B cell (primary cell): ENCODE measurements around the gene DENND4C. TPM values are rescaled to one million over a fixed set of nuclear protein-coding genes. Genes with fewer than 3 reads are reported as not detected.

Experiments
- ATAC-seq: fragments of 200-7000 bp; cut with Tn5 transposase; one replicate; pipeline ENCODE4 v1.10.0; 2021; ENCODE audit warnings: low read depth, mild to moderate bottlenecking, moderate number of reproducible peaks, moderate library complexity
- CTCF ChIA-PET: fragments of 350-600 bp; sonication (Branson Sonifier 250); formaldehyde crosslinking; loops from one replicate; lab custom pipeline; 2021; ENCODE audit warnings: antibody characterized with exemption, inconsistent platforms; lab: Charles Lee
- POLR2A ChIA-PET: fragments of 350-600 bp; sonication (Branson Sonifier 250); formaldehyde crosslinking; loops from one replicate; lab custom pipeline; 2021; ENCODE audit warnings: antibody characterized with exemption; lab: Charles Lee
- DNase-seq: peaks from one replicate; pipeline ENCODE4 v3.0.0; 2013
- H2AFZ ChIP-seq: 2 replicates; pipeline ENCODE4 v1.6.1; 2012; ENCODE audit warnings: mild to moderate bottlenecking, low read depth, low read length; ENCODE audit not compliant: insufficient read depth, poor library complexity, severe bottlenecking
- H3K27ac ChIP-seq, 2 donors: 1 replicate in 1 of 2; 2 replicates in 1 of 2; pipeline ENCODE4 v1.5.1; 2012 to 2013; ENCODE audit warnings: low read length in 2 of 2, mild to moderate bottlenecking in 2 of 2, moderate library complexity in 1 of 2
- H3K27me3 ChIP-seq, 4 experiments: fragments of 200-600 bp in 1 of 4; sonication (generic) in 1 of 4; replicated peaks in 1 of 4; 1 replicate in 2 of 4; 2 replicates in 2 of 4; pipeline versions ENCODE4 v1.6.1 to v1.7.0; 2013 to 2016; ENCODE audit warnings: low read length in 3 of 4, mild to moderate bottlenecking in 2 of 4, mixed read lengths in 1 of 4, moderate library complexity in 1 of 4; ENCODE audit not compliant: insufficient read depth in 4 of 4, control insufficient read depth in 3 of 4; ENCODE audit errors: control extremely low read depth in 1 of 4
- H3K36me3 ChIP-seq, 2 experiments: replicated peaks in 1 of 2; 1 replicate in 1 of 2; 2 replicates in 1 of 2; pipeline versions ENCODE4 v1.6.1 to v1.7.1; 2013; ENCODE audit warnings: low read length in 1 of 2; ENCODE audit not compliant: insufficient read depth in 2 of 2, control insufficient read depth in 1 of 2; ENCODE audit errors: control extremely low read depth in 1 of 2, extremely low read depth in 1 of 2
- H3K4me1 ChIP-seq, 2 donors: fragments of 200-600 bp in 1 of 2; sonication (generic) in 1 of 2; 1 replicate in 1 of 2; 2 replicates in 1 of 2; pipeline versions ENCODE4 v1.5.1 to v1.6.1; 2013 to 2017; ENCODE audit warnings: low read length in 2 of 2; ENCODE audit not compliant: control insufficient read depth in 2 of 2, insufficient read depth in 2 of 2
- H3K4me2 ChIP-seq: replicated peaks from 2 replicates; pipeline ENCODE3; 2012; ENCODE audit warnings: mild to moderate bottlenecking, low read depth, low read length; ENCODE audit not compliant: poor library complexity, severe bottlenecking
- H3K4me3 ChIP-seq, 5 experiments: fragments of 200-600 bp in 1 of 5; sonication (generic) in 1 of 5; 1 replicate in 3 of 5; 2 replicates in 2 of 5; pipeline versions ENCODE4 v1.5.1 to v1.7.0; 2011 to 2016; ENCODE audit warnings: low read length in 4 of 5, mild to moderate bottlenecking in 4 of 5, low read depth in 2 of 5, control low read depth in 1 of 5, moderate library complexity in 1 of 5; ENCODE audit not compliant: insufficient read depth in 1 of 5; ENCODE audit errors: control extremely low read depth in 1 of 5, extremely low read depth in 1 of 5
- H3K79me2 ChIP-seq: fragments of 200-600 bp; sonication (generic); one replicate; pipeline ENCODE4 v1.6.0; 2016; ENCODE audit warnings: low read length; ENCODE audit not compliant: control insufficient read depth, insufficient read depth
- H3K9ac ChIP-seq: fragments of 200-600 bp; sonication (generic); 2 replicates; pipeline ENCODE4 v1.6.1; 2017; ENCODE audit warnings: mild to moderate bottlenecking, low read length, moderate library complexity
- H3K9me3 ChIP-seq, 3 donors: one replicate each; pipeline versions ENCODE4 v1.6.1 to v1.7.1; 2013; ENCODE audit warnings: low read length in 2 of 3; ENCODE audit not compliant: control insufficient read depth in 2 of 3, insufficient read depth in 1 of 3; ENCODE audit errors: control extremely low read depth in 1 of 3
- H4K20me1 ChIP-seq: 2 replicates; pipeline ENCODE4 v1.6.0; 2012; ENCODE audit warnings: mild to moderate bottlenecking, low read length; ENCODE audit not compliant: insufficient read depth, control insufficient read depth, poor library complexity, severe bottlenecking
- H3K27ac Mint-ChIP-seq: one replicate; pipeline ENCODE4 v1.8.0; 2021; ENCODE audit warnings: mixed read lengths
- H3K27me3 Mint-ChIP-seq: one replicate; pipeline ENCODE4 v1.8.0; 2021; ENCODE audit warnings: mixed read lengths
- H3K4me1 Mint-ChIP-seq: one replicate; pipeline ENCODE4 v1.8.0; 2021; ENCODE audit warnings: mixed read lengths
- H3K4me3 Mint-ChIP-seq: one replicate; pipeline ENCODE4 v1.8.0; 2021; ENCODE audit warnings: mixed read lengths
- H3K9me3 Mint-ChIP-seq: one replicate; pipeline ENCODE4 v1.8.0; 2022; ENCODE audit warnings: mixed read lengths; ENCODE audit not compliant: insufficient read depth
- EZH2 ChIP-seq: IDR thresholded peaks from 2 replicates; pipeline ENCODE4 v1.6.1; 2012; ENCODE audit warnings: borderline replicate concordance, low read depth, mild to moderate bottlenecking, moderate library complexity, low read length; ENCODE audit not compliant: insufficient read depth, poor library complexity, severe bottlenecking
- WGBS: methylation state at CpG from one replicate; pipeline ENCODE4 v1.1.5; 2013; ENCODE audit warnings: missing lambda C conversion rate; ENCODE audit not compliant: insufficient coverage; 5-methylcytosine and 5-hydroxymethylcytosine counted together
- intact Hi-C: fragments of 100-400 bp; cut with micrococcal nuclease; formaldehyde crosslinking; loops from one replicate; pipeline ENCODE4 v1.10.0; 2022
- polyA plus RNA-seq: library from polyadenylated mRNA; depleted of rRNA; stranded (reverse); fragments of >200 nt; gene quantifications from 2 replicates; pipeline ENCODE4 v1.2.3, GENCODE V29; 2012
- total RNA-seq, 2 donors: library from RNA; stranded (reverse); fragments of 120-200 nt in 1 of 2; gene quantifications; 1 replicate in 1 of 2; 2 replicates in 1 of 2; pipeline versions ENCODE4 v1.2.3 to v1.2.4, GENCODE V29; 2013 to 2022
- TF ChIP-seq, protein P1 (sequence below): fragments of 200-600 bp; IDR thresholded peaks from one replicate; pipeline ENCODE4 v1.8.0; 2022; ENCODE audit warnings: antibody characterized with exemption, mild to moderate bottlenecking

DENND4C gene
- total and polyA plus RNA-seq, 2 donors (not counting 1 experiment from before 2014, with no cell fraction given), result 9.9 to 52.4 TPM

- ChIA-PET POLR2A (no interaction called here), CTCF (interaction anchor here (0.7 kb wide), 1 partner anchor 892 kb away, joined by 3 read pairs; no protein-coding TSS in a partner anchor)
- H3K27ac ChIP-seq, result no peak overlapping the region
- Mint-ChIP-seq H3K27ac (no peak overlapping the region), H3K4me1 (peaks cover 12% of the 10 kb centered on the region), H3K27me3 (no peaks in the 10 kb centered on the region), H3K4me3 (no peak overlapping the region), H3K9me3 (no peaks in the 10 kb centered on the region)
- no peaks in the 10 kb centered on the region for H3K79me2 ChIP-seq
- intact Hi-C loops, result no loop called here
- H2AFZ ChIP-seq, result no peak overlapping the region
- WGBS, result no CpG with 5 or more reads among the region's 5 CpGs
- no peak overlapping the region for H3K9ac ChIP-seq
- ATAC-seq, result no peak
- H4K20me1 ChIP-seq, result no peaks in the 10 kb centered on the region
- no peaks in the 10 kb centered on the region for H3K27me3 ChIP-seq
- DNase-seq, result no peak
- TF ChIP-seq EZH2, result no peak
- TF ChIP-seq, protein P1, sequence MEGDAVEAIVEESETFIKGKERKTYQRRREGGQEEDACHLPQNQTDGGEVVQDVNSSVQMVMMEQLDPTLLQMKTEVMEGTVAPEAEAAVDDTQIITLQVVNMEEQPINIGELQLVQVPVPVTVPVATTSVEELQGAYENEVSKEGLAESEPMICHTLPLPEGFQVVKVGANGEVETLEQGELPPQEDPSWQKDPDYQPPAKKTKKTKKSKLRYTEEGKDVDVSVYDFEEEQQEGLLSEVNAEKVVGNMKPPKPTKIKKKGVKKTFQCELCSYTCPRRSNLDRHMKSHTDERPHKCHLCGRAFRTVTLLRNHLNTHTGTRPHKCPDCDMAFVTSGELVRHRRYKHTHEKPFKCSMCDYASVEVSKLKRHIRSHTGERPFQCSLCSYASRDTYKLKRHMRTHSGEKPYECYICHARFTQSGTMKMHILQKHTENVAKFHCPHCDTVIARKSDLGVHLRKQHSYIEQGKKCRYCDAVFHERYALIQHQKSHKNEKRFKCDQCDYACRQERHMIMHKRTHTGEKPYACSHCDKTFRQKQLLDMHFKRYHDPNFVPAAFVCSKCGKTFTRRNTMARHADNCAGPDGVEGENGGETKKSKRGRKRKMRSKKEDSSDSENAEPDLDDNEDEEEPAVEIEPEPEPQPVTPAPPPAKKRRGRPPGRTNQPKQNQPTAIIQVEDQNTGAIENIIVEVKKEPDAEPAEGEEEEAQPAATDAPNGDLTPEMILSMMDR, result no peak
- H3K9me3 ChIP-seq, result no peaks in the 10 kb centered on the region
- H3K4me2 ChIP-seq, result no peak overlapping the region
- H3K36me3 ChIP-seq, result no peaks in the 10 kb centered on the region
- no peak overlapping the region for H3K4me3 ChIP-seq
- H3K4me1 ChIP-seq, result peaks cover 3 to 9% of the 10 kb centered on the region in 2 donors
These were observed 48.9 kb upstream of the DENND4C start for GRCh38 chr9:19181561-19181960.

GRCh38 chr9:19184144-19184917, 46.2 kb upstream of the DENND4C start:
- DNase-seq (peak; percentile 62), ATAC-seq (peak; percentile 97)
- H3K4me3 Mint-ChIP-seq, result peak overlapping the region; percentile 39
- no peaks in the 10 kb centered on the region for H3K9me3 Mint-ChIP-seq
- Histone ChIP-seq H3K9me3 (no peaks in the 10 kb centered on the region), H3K9ac (no peak overlapping the region), H3K27ac (peak overlapping the region; percentile 33 to 58), H3K4me2 (peak overlapping the region; percentile 1), H2AFZ (peak overlapping the region; percentile 73), H3K27me3 (no peaks in the 10 kb centered on the region), H4K20me1 (no peaks in the 10 kb centered on the region), H3K36me3 (no peaks in the 10 kb centered on the region), H3K4me1 (peaks cover 3 to 9% of the 10 kb centered on the region in 2 donors), H3K79me2 (no peaks in the 10 kb centered on the region), H3K4me3 (no peak overlapping the region)
- 18% methylated on average over 3 of the region's 7 CpGs for WGBS
- H3K27ac Mint-ChIP-seq, result peak overlapping the region; percentile 92
- no peak for TF ChIP-seq EZH2
- TF ChIP-seq, protein P1, result no peak
- H3K4me1 Mint-ChIP-seq, result peaks cover 12% of the 10 kb centered on the region
- POLR2A ChIA-PET, result interaction anchor here (0.7 to 1.4 kb wide), 2 partner anchors 8 to 46 kb away, joined by 4 to 5 read pairs; partner anchors contain the start of gene DENND4C
- intact Hi-C loops, result loop anchor here (2.0 kb wide), 1 partner anchor 48 kb away; no protein-coding TSS in a partner anchor
- no peaks in the 10 kb centered on the region for H3K27me3 Mint-ChIP-seq
- CTCF ChIA-PET, result interaction anchor here (0.6 to 2.3 kb wide), 6 partner anchors 10 to 281 kb away, joined by 3 to 20 read pairs (median 3); partner anchors contain the start of gene DENND4C
